Naive B cell (primary cell): ENCODE data around the gene MMP11. TPM values are rescaled to one million over a fixed set of nuclear protein-coding genes. Genes with fewer than 3 reads are reported as not detected.

Experiments
- ATAC-seq, 2 donors: fragments of 150-1000 bp; cut with Tn5 transposase; 2 replicates each; pipeline ENCODE4 v1.10.0; 2021; ENCODE audit warnings: low read depth in 2 of 2, mild to moderate bottlenecking in 2 of 2, moderate library complexity in 2 of 2
- DNase-seq: peaks from one replicate; pipeline ENCODE4 v3.0.0; 2022
- H3K27ac Mint-ChIP-seq, 6 donors: one replicate each; pipeline ENCODE4 v1.8.0; 2020 to 2022; ENCODE audit warnings: mild to moderate bottlenecking in 6 of 6, mixed read lengths in 6 of 6, moderate library complexity in 5 of 6, inconsistent platforms in 2 of 6
- H3K27me3 Mint-ChIP-seq, 3 donors: one replicate each; pipeline ENCODE4 v1.8.0; 2021 to 2022; ENCODE audit warnings: mixed read lengths in 3 of 3, mild to moderate bottlenecking in 1 of 3
- H3K36me3 Mint-ChIP-seq, 2 donors: one replicate each; pipeline ENCODE4 v1.8.0; 2020 to 2022; ENCODE audit warnings: mixed read lengths in 2 of 2, inconsistent platforms in 1 of 2, mild to moderate bottlenecking in 1 of 2
- H3K4me1 Mint-ChIP-seq, 3 donors: one replicate each; pipeline ENCODE4 v1.8.0; 2020 to 2022; ENCODE audit warnings: mixed read lengths in 3 of 3, inconsistent platforms in 1 of 3, mild to moderate bottlenecking in 1 of 3, moderate library complexity in 1 of 3
- H3K4me3 Mint-ChIP-seq, 8 donors: one replicate each; pipeline ENCODE4 v1.8.0; 2020 to 2022; ENCODE audit warnings: mild to moderate bottlenecking in 8 of 8, mixed read lengths in 8 of 8, moderate library complexity in 8 of 8, inconsistent platforms in 2 of 8
- H3K9me3 Mint-ChIP-seq, 7 donors: one replicate each; pipeline ENCODE4 v1.8.0; 2020 to 2022; ENCODE audit warnings: mixed read lengths in 7 of 7, mild to moderate bottlenecking in 5 of 7, inconsistent platforms in 2 of 7, moderate library complexity in 1 of 7
- polyA plus RNA-seq, 6 donors: library from polyadenylated mRNA; unstranded; fragments of 300-500 nt; fragmentation: Illumina TruSeq; gene quantifications; one replicate each; pipeline ENCODE4 v1.2.3, GENCODE V29; 2021; ENCODE audit warnings: low read depth in 6 of 6

MMP11 gene
- polyA plus RNA-seq, 6 donors from 2014 or later = 10.2 to 18.9 (median 14.2) TPM

DNA sequence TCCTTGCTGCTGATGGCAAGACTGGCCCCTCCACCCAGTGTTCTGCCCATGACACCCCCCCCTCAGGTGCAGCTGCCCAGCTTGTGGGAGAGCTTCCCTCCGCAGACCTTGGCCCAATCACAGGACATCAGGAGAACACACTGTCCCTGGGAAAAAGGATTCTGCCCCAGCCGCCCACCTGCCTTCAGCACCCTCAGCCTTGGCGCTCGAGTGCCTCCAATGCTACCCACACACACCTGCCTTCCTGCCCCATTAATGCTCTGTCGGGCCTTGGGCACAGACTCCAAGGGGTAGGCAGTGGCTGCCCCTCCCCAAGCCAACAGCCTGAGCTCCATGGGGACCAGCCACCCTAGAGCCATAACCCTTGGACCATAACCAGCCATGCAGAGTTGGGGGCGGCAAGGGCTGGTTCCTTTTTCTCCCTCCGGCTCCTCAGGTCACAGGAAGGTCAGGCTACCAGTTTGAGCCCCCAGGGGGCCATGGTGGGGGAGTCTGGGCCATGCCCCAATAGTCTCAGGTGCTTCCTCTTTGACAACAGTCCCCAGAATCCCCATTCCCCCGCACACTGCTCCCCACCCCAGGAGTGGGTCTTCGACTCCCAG lies 20.5 kb upstream of the MMP11 start:
- Mint-ChIP-seq H3K4me3 (peak overlapping the region; percentile 91 to 99 (median 97)), H3K27me3 (no peaks in the 10 kb centered on the region), H3K27ac (peak overlapping the region; percentile 99 to 100 (median 100)), H3K4me1 (peaks cover 49 to 67% (median 66%) of the 10 kb centered on the region in 3 donors), H3K9me3 (no peaks in the 10 kb centered on the region), H3K36me3 (no peaks in the 10 kb centered on the region)
- DNase-seq = peak; percentile 97
- peak; percentile 73 to 74 for ATAC-seq

DNA sequence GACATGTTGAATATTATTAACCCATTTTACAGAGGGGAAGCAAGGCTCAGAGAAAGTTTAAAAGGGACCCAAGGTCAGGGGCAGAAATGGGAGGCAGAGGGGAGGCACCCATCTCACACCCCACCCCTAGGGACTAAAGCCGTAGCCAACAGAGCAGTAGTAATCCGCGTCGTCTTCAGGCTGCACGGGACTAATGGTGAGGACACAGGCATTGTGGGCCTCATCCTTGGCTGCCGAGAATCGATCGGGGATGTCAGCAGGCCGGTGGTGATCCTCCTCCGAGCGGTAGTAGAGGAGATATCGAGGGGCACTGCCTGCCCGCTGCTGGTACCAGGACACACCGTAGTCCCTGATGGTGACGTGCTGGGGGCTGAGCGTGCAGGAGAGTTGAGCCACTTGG lies 19.9 kb upstream of the MMP11 start:
- ATAC-seq (peak; percentile 47 to 48), DNase-seq (no peak)
- Mint-ChIP-seq H3K27ac (peak overlapping the region; percentile 99 to 100 (median 100)), H3K4me3 (peak overlapping the region; percentile 91 to 99 (median 97)), H3K9me3 (no peaks in the 10 kb centered on the region), H3K4me1 (peaks cover 53 to 73% (median 72%) of the 10 kb centered on the region in 3 donors), H3K27me3 (no peaks in the 10 kb centered on the region), H3K36me3 (no peaks in the 10 kb centered on the region)

DNA sequence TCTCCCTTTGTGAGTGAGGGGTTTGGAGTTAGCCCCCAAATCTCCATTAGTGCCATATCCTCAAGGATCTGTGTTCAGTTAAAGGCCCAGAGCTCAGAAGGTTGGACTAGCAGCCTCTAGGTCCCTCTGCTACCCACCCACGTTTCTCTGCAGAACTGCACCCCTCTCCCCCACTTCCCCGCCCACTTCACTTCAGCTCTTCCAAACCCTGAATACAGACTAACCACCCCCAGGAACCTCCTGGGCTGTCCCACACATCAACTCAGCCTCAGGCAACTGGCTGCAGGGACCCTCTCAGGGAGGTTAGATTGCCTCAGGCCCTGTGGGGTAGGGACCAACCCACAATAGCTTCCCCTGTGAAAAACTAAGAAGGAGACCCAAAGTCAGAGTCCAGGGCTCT lies 19.3 kb upstream of the MMP11 start:
- no peaks in the 10 kb centered on the region for H3K9me3 Mint-ChIP-seq
- peaks cover 53 to 74% (median 72%) of the 10 kb centered on the region in 3 donors for H3K4me1 Mint-ChIP-seq
- DNase-seq = no peak
- no peaks in the 10 kb centered on the region for H3K27me3 Mint-ChIP-seq
- peak overlapping the region; percentile 91 to 99 (median 97) for H3K4me3 Mint-ChIP-seq
- no peaks in the 10 kb centered on the region for H3K36me3 Mint-ChIP-seq
- H3K27ac Mint-ChIP-seq = peak overlapping the region; percentile 98 to 100 (median 100)
- ATAC-seq = peak; percentile 5 to 6

DNA sequence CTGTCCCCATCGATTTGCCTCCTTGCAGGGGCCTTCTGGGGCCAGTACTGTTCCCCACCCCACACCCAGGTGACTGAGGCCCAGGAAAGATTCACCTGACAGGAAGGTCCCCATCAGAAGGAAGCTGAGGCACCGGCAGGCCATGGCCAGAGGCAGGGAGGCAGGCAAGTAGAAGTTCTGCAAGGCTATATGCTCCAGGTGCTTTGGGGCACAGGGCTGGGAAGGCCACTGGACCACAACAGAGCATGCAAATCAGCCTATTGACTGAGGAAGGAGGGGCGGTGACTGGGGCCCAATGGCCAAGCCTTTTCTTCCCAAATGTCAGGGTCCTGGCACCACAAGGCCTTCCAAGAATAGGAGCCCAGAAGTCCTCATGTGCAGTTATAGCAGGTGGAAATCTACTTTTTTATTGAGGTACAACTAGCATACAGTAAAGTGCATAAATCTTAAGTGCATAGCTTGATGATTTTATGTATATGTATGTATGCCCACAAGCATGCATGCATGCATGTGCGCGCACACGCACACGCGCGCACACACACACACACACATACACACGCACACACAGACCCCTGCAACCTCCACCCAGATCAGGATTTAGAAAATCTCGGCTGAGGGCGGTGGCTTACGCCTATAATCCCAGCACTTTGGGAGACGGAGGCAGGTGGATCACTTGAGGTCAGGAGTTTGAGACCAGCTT lies 18.3 kb upstream of the MMP11 start, which contains the start of gene VPREB3:
VPREB3 (minus strand) TSS at position 206 of the 700 bp plus-strand sequence; CDS start at position 144, 62 bp downstream.
- peak; percentile 55 for DNase-seq
- ATAC-seq = no peak
- H3K4me3 Mint-ChIP-seq = peak within 1 kb of the TSS; percentile 91 to 99 (median 97)
- H3K4me1 Mint-ChIP-seq = peaks cover 53 to 74% (median 72%) of the 10 kb centered on the region in 3 donors
- H3K9me3 Mint-ChIP-seq = no peaks in the 10 kb centered on the region
- no peaks in the 10 kb centered on the region for H3K36me3 Mint-ChIP-seq
- H3K27ac Mint-ChIP-seq = peak within 1 kb of the TSS; percentile 98 to 100 (median 100)
- no peaks in the 10 kb centered on the region for H3K27me3 Mint-ChIP-seq

DNA sequence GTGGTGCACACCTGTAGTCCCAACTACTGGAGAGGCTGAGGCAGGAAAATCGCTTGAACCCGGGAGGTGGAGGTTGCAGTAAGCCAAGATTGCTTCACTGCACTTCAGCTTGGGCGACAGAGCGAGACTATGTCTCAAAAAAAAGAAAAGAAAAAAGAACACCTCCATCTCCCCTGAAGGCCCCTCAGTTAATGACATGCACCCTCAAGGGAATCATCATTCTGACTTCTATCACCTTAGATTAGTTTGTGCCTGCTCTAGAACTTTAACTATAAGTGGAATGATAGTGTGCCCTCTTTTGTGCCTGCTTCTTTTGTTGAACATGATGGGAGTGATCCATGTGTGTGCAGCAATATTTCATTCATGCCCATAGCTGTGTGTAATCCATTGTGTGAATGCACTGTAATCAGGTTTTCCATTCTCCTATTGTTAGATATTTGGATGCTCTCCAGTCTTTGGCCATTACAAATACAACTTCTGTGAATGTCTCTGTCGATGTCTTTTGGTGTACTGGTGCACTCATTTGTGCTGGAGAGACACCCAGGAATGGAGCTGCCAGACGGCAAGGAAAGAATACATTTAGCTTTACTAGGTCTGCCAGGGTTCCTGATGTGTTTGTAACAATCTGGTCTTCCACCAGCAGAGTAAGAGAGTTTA lies 17.5 kb upstream of the MMP11 start:
- Mint-ChIP-seq H3K4me3 (peak overlapping the region; percentile 46 to 98 (median 92)), H3K36me3 (no peaks in the 10 kb centered on the region), H3K27ac (peak overlapping the region; percentile 34 to 100 (median 100)), H3K4me1 (peaks cover 47 to 70% (median 69%) of the 10 kb centered on the region in 3 donors), H3K27me3 (no peaks in the 10 kb centered on the region), H3K9me3 (no peaks in the 10 kb centered on the region)
- no peak for DNase-seq
- ATAC-seq = no peak

DNA sequence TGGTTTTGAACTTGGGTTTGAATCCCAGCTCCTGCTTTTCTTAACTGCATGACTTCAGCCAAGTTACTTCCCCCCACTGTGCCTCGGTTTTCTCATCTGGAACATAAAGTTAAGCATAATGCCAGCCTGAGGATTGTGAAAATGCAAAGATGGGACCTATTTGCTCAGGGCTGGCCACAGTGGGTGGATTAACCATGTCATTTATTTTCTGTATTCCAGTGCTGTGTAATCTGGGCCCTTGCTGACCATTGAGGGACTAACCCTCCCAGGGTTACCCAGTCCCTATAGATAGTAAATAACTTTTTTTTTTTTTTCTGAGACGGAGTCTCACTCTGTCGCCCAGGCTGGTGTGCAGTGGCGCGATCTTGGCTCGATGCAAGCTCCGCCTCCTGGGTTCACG lies 16.9 kb upstream of the MMP11 start:
- DNase-seq (no peak), ATAC-seq (no peak)
- Mint-ChIP-seq H3K27me3 (no peaks in the 10 kb centered on the region), H3K9me3 (no peaks in the 10 kb centered on the region), H3K4me3 (peak overlapping the region in 6 of 8 donors; percentile 16 to 95 (median 82)), H3K27ac (peak overlapping the region in 3 of 6 donors; percentile 33 to 100 (median 36)), H3K36me3 (no peaks in the 10 kb centered on the region), H3K4me1 (peaks cover 47 to 70% (median 69%) of the 10 kb centered on the region in 3 donors)

DNA sequence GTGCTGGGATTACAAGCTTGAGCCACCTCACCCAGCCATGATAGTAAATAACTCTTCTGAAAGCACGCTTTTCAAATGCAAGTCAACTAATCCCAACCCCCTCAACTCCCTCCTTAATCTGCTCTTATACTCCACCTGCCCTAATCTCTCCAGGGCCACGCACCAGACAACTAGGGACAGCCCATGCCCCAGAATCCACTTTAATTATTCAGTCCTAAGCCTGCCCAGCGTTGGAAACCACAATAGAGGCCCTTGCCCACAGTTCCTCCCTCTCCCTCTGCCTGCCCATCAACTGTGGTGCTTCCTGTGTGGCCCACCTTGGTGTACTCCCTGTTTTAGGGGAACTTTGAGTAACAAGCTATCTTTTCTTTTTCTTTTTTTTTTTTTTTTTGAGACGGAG lies 15.8 kb upstream of the MMP11 start:
- Mint-ChIP-seq H3K4me3 (peak overlapping the region in 6 of 8 donors; percentile 32 to 78 (median 67)), H3K27ac (peak overlapping the region; percentile 9 to 90 (median 68))

DNA sequence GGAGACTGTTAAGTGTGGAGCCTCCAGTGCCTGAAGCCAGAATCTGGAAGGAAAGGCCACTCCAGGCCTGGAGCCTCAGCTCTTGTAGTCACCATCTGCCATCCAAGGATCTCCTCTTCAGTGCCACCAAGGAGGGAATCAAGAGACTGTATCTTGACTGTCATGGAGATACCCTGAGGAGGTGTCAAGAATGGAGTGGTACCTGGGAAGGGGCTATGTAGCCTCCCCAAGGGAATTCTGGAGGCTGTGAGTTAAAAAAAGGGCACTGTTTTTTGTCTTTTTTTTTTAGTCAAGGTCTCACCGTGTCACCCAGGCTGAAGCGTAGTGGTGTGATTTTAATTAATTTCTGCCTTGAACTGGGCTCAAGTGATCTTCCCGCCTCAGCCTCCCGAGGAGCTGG lies 13.1 kb upstream of the MMP11 start:
- Mint-ChIP-seq H3K27ac (peak overlapping the region in 1 of 6 donors; percentile 44), H3K4me3 (no peak overlapping the region), H3K36me3 (no peaks in the 10 kb centered on the region), H3K4me1 (peaks cover 52 to 73% (median 65%) of the 10 kb centered on the region in 3 donors), H3K27me3 (no peaks in the 10 kb centered on the region), H3K9me3 (no peaks in the 10 kb centered on the region)
- ATAC-seq (no peak), DNase-seq (no peak)

More for the DNA sequence above, 15.8 kb upstream of the MMP11 start:
- ATAC-seq (no peak), DNase-seq (no peak)
- Mint-ChIP-seq H3K9me3 (no peaks in the 10 kb centered on the region), H3K27me3 (no peaks in the 10 kb centered on the region), H3K4me1 (peaks cover 52 to 77% (median 69%) of the 10 kb centered on the region in 3 donors), H3K36me3 (no peaks in the 10 kb centered on the region)

DNA sequence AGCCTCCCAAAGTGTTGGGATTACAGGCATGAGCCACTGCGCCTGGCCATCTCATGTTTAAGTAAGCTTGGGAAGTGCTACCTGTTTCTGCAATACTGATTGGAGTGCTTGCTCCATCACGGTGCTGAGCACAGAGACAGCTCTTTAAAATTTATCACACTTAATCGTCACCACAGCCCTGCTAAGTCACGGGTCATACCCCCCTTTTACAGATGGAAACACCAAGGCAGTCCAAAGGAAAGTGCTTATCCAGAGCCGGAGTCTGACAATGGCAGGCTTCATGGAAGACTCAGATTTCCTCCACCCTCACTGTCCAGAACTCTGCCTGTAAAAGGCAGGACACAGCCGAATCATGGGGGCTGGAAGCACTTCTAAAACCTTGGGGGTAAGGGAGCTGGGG lies 12.6 kb upstream of the MMP11 start:
- ATAC-seq (no peak), DNase-seq (no peak)
- Mint-ChIP-seq H3K27me3 (no peaks in the 10 kb centered on the region), H3K9me3 (no peaks in the 10 kb centered on the region), H3K27ac (peak overlapping the region in 2 of 6 donors; percentile 44 to 93), H3K36me3 (no peaks in the 10 kb centered on the region), H3K4me1 (peaks cover 52 to 73% (median 65%) of the 10 kb centered on the region in 3 donors), H3K4me3 (peak overlapping the region in 2 of 8 donors; percentile 31 to 40)

DNA sequence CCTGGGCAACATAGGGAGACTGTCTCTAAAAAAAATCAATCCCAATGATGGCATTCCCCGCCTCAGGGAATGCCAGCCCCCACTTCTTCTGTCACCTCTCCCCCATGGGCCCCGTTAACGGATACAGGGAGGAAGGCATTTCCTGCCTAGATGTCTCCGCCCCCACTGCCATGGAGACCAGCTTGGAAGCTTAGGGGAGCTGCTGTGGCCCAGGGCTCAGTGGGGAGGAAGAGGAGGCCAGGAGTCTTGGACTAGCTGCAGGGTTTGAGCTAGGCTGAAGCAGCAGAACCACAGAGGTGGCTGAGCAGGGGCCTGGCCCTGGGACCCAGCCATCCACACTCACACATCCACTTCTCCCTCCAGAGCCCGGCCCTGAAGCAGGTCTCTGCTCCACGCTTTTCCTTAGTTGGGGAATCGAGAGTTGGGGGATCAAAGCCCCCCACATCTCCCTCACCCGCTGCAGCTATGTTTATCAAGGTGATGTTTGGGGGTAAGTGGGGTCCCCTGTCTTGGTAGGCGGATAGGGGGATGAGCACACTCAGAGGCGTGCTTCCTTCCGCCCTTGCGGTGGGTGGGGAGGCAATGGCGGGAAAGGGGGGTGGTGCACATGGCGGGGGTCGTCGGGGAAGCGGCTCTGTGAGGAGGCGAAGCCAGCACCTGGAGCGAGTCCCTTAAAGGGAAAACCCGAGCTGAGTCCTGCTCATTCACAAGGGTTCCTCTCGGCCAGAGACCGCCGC lies 9.6 kb upstream of the MMP11 start, which contains the start of gene C22orf15:
C22orf15 (plus strand) TSS at position 149 of the 737 bp plus-strand sequence; CDS start at position 466, 317 bp downstream.
- peak within 1 kb of the TSS; percentile 78 to 89 (median 82) for H3K4me3 Mint-ChIP-seq
- peak within 1 kb of the TSS; percentile 70 to 93 (median 84) for H3K27ac Mint-ChIP-seq
- H3K4me1 Mint-ChIP-seq = peaks cover 45 to 63% (median 58%) of the 10 kb centered on the region in 3 donors
- H3K36me3 Mint-ChIP-seq = no peaks in the 10 kb centered on the region
- ATAC-seq = peak in 1 of 2 donors; percentile 5
- H3K9me3 Mint-ChIP-seq = no peaks in the 10 kb centered on the region
- DNase-seq = no peak
- H3K27me3 Mint-ChIP-seq = no peaks in the 10 kb centered on the region

DNA sequence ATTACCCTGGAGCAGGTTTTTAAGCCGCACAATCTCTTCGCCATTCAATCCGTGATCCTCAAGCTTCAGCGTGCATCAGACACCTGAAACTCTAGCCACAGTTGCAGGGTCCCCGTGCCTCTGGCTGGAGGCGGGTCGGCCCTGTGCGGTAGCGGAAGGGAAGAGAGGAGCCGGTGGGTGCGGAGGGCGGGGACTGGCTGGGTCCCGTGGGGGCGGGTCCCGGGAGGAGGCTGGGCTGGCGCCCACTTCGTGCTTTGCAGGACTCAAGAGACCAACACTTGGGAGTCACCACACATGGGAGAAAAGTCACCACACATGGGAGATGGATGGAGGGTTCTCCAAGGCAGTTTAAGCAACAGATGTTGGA lies 9.1 kb upstream of the MMP11 start:
- DNase-seq = peak; percentile 45
- Mint-ChIP-seq H3K4me1 (peaks cover 48 to 63% (median 60%) of the 10 kb centered on the region in 3 donors), H3K27ac (peak overlapping the region in 4 of 6 donors; percentile 74 to 93 (median 84))

DNA sequence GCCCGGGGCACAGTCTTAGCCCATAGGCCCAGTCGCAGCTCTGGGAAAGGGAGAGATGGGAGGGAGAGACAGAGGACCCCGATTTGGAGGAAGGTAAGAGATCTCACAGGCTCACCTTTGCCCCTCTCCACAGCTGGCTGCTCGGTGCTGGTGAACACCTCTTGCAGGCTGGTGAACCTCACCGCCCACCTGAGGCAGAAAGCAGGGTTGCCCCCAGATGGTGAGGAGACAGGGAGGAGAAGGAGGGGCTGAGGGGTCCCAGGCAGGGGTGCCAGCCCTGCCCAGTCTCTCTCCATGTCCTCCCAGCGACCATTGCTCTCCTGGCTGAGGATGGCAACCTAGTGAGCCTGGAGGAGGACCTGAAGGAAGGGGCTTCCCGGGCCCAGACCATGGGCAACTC lies 8.7 kb upstream of the MMP11 start:
- no peak for ATAC-seq
- Mint-ChIP-seq H3K27ac (peak overlapping the region in 4 of 6 donors; percentile 69 to 79 (median 75)), H3K4me3 (peak overlapping the region; percentile 78 to 89 (median 82)), H3K4me1 (peaks cover 49 to 66% (median 63%) of the 10 kb centered on the region in 3 donors), H3K9me3 (no peaks in the 10 kb centered on the region), H3K36me3 (no peaks in the 10 kb centered on the region), H3K27me3 (no peaks in the 10 kb centered on the region)
- no peak for DNase-seq

More for the DNA sequence above, 9.1 kb upstream of the MMP11 start:
- H3K9me3 Mint-ChIP-seq = no peaks in the 10 kb centered on the region
- H3K27me3 Mint-ChIP-seq = no peaks in the 10 kb centered on the region
- peak; percentile 22 to 37 for ATAC-seq
- peak overlapping the region; percentile 78 to 89 (median 82) for H3K4me3 Mint-ChIP-seq
- no peaks in the 10 kb centered on the region for H3K36me3 Mint-ChIP-seq
